GM12878 (cell line): ENCODE measurements around the gene SP8. TPM values are rescaled to one million over a fixed set of nuclear protein-coding genes. Genes with fewer than 3 reads are reported as not detected.

Experiments used
- ATAC-seq: fragments of 200-7000 bp; cut with Tn5 transposase; 3 replicates; pipeline ENCODE4 v1.9.1; 2020; ENCODE audit warnings: mild to moderate bottlenecking, moderate library complexity
- BruUV-seq: library from RNA; stranded (reverse); fragments of 400-500 nt; replicated peaks from 2 replicates; lab custom pipeline; 2021; lab: Mats Ljungman, UMichigan
- CTCF ChIA-PET: fragments of 300-600 bp; sonication (Branson Sonifier 250); formaldehyde crosslinking; extraction: SDS; loops from one replicate; lab custom pipeline; 2021; ENCODE audit warnings: inconsistent platforms; lab: Yijun Ruan, JAX
- POLR2A ChIA-PET: fragments of 350-600 bp; formaldehyde crosslinking; extraction: SDS; loops from one replicate; lab custom pipeline; 2021; ENCODE audit warnings: inconsistent platforms; lab: Charles Lee
- RAD21 ChIA-PET: fragments of 300-600 bp; sonication (Branson Sonifier 250); formaldehyde crosslinking; loops from one replicate; lab custom pipeline; 2023; ENCODE audit warnings: antibody characterized with exemption; ENCODE audit not compliant: unreplicated experiment; lab: Charles Lee
- SMC1A ChIA-PET: fragments of 300-600 bp; sonication (Branson Sonifier 250); formaldehyde crosslinking; loops from one replicate; lab custom pipeline; 2023; ENCODE audit not compliant: unreplicated experiment, uncharacterized antibody; lab: Charles Lee
- DNase-seq: peaks from one replicate; pipeline ENCODE4 v3.0.0-alpha.2; 2011; ENCODE audit warnings: low read depth, low spot score
- FAIRE-seq: peaks from 3 replicates; lab custom pipeline; 2011; peaks lifted over from hg19 to GRCh38; lab: Jason Lieb, UNC
- H2AFZ ChIP-seq: 2 replicates; pipeline ENCODE4 v1.6.0; 2011; ENCODE audit warnings: low read depth, low read length, control low read depth; ENCODE audit not compliant: control insufficient read depth
- H3K27ac ChIP-seq: 2 replicates; pipeline ENCODE4 v1.5.1; 2011; ENCODE audit warnings: control low read depth; ENCODE audit not compliant: control insufficient read depth, insufficient read depth
- H3K27me3 ChIP-seq, 2 experiments: replicated peaks in 1 of 2; 2 replicates each; pipeline versions ENCODE4 v1.6.0 to v1.6.1; 2011; ENCODE audit warnings: low read length in 1 of 2; ENCODE audit not compliant: control insufficient read depth in 2 of 2, insufficient read depth in 2 of 2
- H3K36me3 ChIP-seq, 2 experiments: 2 replicates each; pipeline ENCODE4 v1.5.1; 2011; ENCODE audit warnings: low read length in 1 of 2; ENCODE audit not compliant: control insufficient read depth in 2 of 2, insufficient read depth in 2 of 2
- H3K4me1 ChIP-seq: 2 replicates; pipeline ENCODE4 v1.6.1; 2011; ENCODE audit warnings: mild to moderate bottlenecking, low read length, moderate library complexity, mixed read lengths; ENCODE audit not compliant: control insufficient read depth, insufficient read depth
- H3K4me2 ChIP-seq: 2 replicates; pipeline ENCODE4 v1.6.0; 2011; ENCODE audit warnings: control low read depth; ENCODE audit not compliant: control insufficient read depth, insufficient read depth
- H3K4me3 ChIP-seq: fragments of 200-600 bp; sonication (generic); 2 replicates; pipeline ENCODE4 v1.5.1; 2016
- H3K79me2 ChIP-seq: 2 replicates; pipeline ENCODE4 v1.6.0; 2011; ENCODE audit warnings: low read length; ENCODE audit not compliant: control insufficient read depth, insufficient read depth
- H3K9ac ChIP-seq: 2 replicates; pipeline ENCODE4 v1.8.0; 2011; ENCODE audit warnings: low read length, control low read depth, mixed read lengths; ENCODE audit not compliant: control insufficient read depth, insufficient read depth
- H3K9me3 ChIP-seq: replicated peaks from 3 replicates; pipeline ENCODE4 v1.5.1; 2011; ENCODE audit warnings: mild to moderate bottlenecking, low read length; ENCODE audit not compliant: control insufficient read depth, insufficient read depth
- H4K20me1 ChIP-seq: 2 replicates; pipeline ENCODE4 v1.6.0; 2011; ENCODE audit not compliant: control insufficient read depth, insufficient read depth
- FOXM1 ChIP-seq: IDR thresholded peaks from 2 replicates; pipeline ENCODE4 v1.6.1; 2012; ENCODE audit warnings: low read depth, mild to moderate bottlenecking, inconsistent platforms, low read length, moderate library complexity
- IKZF1 ChIP-seq: fragments of 450-650 bp; conservative IDR thresholded peaks from 2 replicates; pipeline ENCODE4 v1.6.1; 2017; ENCODE audit warnings: antibody characterized with exemption, mild to moderate bottlenecking
- NFXL1 ChIP-seq: fragments of 450-650 bp; IDR thresholded peaks from 2 replicates; pipeline ENCODE4 v1.6.1; 2017; ENCODE audit warnings: antibody characterized with exemption, mild to moderate bottlenecking, borderline replicate concordance
- POLR2AphosphoS5 ChIP-seq: IDR thresholded peaks from 2 replicates; pipeline ENCODE4 v1.6.1; 2011; ENCODE audit warnings: mild to moderate bottlenecking, low read length, inconsistent platforms
- RAD21 ChIP-seq: IDR thresholded peaks from 2 replicates; pipeline ENCODE4 v1.6.1; 2011; ENCODE audit warnings: mild to moderate bottlenecking, low read depth, low read length, moderate library complexity; ENCODE audit not compliant: insufficient read depth
- RFX5 ChIP-seq: IDR thresholded peaks from 2 replicates; pipeline ENCODE4 v1.6.1; 2011; ENCODE audit warnings: low read depth, low read length, improper control_type of control experiment
- SIN3A ChIP-seq: IDR thresholded peaks from 2 replicates; pipeline ENCODE4 v1.6.1; 2012; ENCODE audit warnings: low read depth, low read length, improper control_type of control experiment
- WGBS: methylation state at CpG from one replicate; pipeline ENCODE4 v1.1.6; 2016; ENCODE audit warnings: low lambda C conversion rate; ENCODE audit not compliant: insufficient replicate concordance, insufficient coverage; ENCODE audit errors: missing lambda C conversion rate; 5-methylcytosine and 5-hydroxymethylcytosine counted together
- in situ Hi-C: fragments of 300-500 bp; cut with MboI; formaldehyde crosslinking; loops from 9 replicates; pipeline ENCODE4 v1.14.3; 2018; ENCODE audit warnings: mixed read lengths
- intact Hi-C: fragments of 100-400 bp; cut with micrococcal nuclease; formaldehyde crosslinking; loops from one replicate; pipeline ENCODE4 v1.14.2; 2022; ENCODE audit not compliant: unreplicated experiment
- polyA plus RNA-seq, 11 experiments: library from polyadenylated mRNA; depleted of rRNA in 4 of 11; unstranded in 6 of 11; stranded (reverse) in 5 of 11; fragments of >200 nt; fragmentation: Nextera tagmentation in 4 of 11; fragmentation: Illumina TruSeq in 1 of 11; extraction: Ambion mirVana in 4 of 11; extraction: Trizol in 1 of 11; gene quantifications; 1 replicate in 1 of 11; 2 replicates in 10 of 11; pipeline versions ENCODE4 v1.2.1 to v1.2.3, GENCODE V29; 2011 to 2016; ENCODE audit warnings: inconsistent platforms in 2 of 11, missing spikeins in 2 of 11, low read depth in 1 of 11
- total RNA-seq, 4 experiments: library from RNA; depleted of rRNA in 3 of 4; stranded (reverse); fragments of >200 nt in 3 of 4; fragmentation: Illumina TruSeq in 1 of 4; extraction: Trizol in 1 of 4; gene quantifications; 2 replicates each; pipeline versions ENCODE4 v1.2.1 to v1.2.3, GENCODE V29; 2013 to 2021
- TF ChIP-seq, protein P1 (sequence below): fragments of 450-650 bp; IDR thresholded peaks from 2 replicates; pipeline ENCODE4 v1.6.1; 2018; ENCODE audit warnings: borderline replicate concordance, mild to moderate bottlenecking; ENCODE audit not compliant: partially characterized antibody
- TF ChIP-seq, protein P2 (sequence below): IDR thresholded peaks from 2 replicates; pipeline ENCODE4 v1.6.1; 2012; ENCODE audit warnings: improper control_type of control experiment, low read depth, low read length; ENCODE audit not compliant: insufficient replicate concordance
- TF ChIP-seq, protein P3 (sequence below): fragments of 450-650 bp; formaldehyde crosslinking; IDR thresholded peaks from 2 replicates; pipeline ENCODE4 v1.5.0; 2022; ENCODE audit warnings: mild to moderate bottlenecking, missing genetic modification characterization

Gene SP8
- total and polyA plus RNA-seq, 10 of the 15 experiments (the other 5 are each of a cell fraction or from before 2014, with no cell fraction given) = not detected

DNA sequence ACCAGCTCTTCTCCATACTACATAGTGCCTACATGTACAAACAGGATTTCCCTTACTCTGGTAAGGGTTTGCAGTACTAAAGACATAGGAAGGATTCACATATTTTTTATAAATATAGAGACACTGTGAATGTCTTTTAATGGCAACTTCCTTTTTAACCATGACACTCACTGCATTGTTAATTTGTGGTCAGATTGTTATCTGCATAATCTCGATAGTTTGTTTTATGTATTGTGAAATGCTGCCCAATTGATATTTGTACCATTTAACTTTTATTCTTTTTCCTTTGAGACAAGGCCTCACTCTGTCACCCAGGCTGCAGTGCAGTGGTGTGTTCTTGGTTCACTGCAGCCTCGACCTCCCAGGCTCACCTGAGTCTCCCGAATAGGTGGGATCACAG is 39.7 kb downstream of the SP8 start:
- 43% methylated on average over 2 of the region's 3 CpGs for WGBS
- SMC1A ChIA-PET = no interaction called here
- CTCF ChIA-PET = no interaction called here
- Histone ChIP-seq H3K27ac (no peak overlapping the region), H3K36me3 (no peaks in the 10 kb centered on the region), H3K9ac (no peak overlapping the region), H3K4me3 (no peak overlapping the region), H3K9me3 (no peaks in the 10 kb centered on the region), H4K20me1 (no peaks in the 10 kb centered on the region), H2AFZ (no peak overlapping the region), H3K4me2 (no peak overlapping the region), H3K79me2 (no peaks in the 10 kb centered on the region), H3K4me1 (no peaks in the 10 kb centered on the region), H3K27me3 (no peaks in the 10 kb centered on the region; a peak in 1 of 4 replicates)
- DNase-seq (no peak), FAIRE-seq (no peak), ATAC-seq (no peak)
- TF ChIP-seq RAD21 = no peak
- no peak for TF ChIP-seq SIN3A
- no peak for TF ChIP-seq IKZF1
- TF ChIP-seq, protein P1, sequence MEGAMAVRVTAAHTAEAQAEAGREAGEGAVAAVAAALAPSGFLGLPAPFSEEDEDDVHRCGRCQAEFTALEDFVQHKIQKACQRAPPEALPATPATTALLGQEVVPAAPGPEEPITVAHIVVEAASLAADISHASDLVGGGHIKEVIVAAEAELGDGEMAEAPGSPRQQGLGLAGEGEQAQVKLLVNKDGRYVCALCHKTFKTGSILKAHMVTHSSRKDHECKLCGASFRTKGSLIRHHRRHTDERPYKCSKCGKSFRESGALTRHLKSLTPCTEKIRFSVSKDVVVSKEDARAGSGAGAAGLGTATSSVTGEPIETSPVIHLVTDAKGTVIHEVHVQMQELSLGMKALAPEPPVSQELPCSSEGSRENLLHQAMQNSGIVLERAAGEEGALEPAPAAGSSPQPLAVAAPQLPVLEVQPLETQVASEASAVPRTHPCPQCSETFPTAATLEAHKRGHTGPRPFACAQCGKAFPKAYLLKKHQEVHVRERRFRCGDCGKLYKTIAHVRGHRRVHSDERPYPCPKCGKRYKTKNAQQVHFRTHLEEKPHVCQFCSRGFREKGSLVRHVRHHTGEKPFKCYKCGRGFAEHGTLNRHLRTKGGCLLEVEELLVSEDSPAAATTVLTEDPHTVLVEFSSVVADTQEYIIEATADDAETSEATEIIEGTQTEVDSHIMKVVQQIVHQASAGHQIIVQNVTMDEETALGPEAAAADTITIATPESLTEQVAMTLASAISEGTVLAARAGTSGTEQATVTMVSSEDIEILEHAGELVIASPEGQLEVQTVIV = no peak
- no peak for TF ChIP-seq NFXL1
- TF ChIP-seq POLR2AphosphoS5 = no peak
- TF ChIP-seq, protein P2, sequence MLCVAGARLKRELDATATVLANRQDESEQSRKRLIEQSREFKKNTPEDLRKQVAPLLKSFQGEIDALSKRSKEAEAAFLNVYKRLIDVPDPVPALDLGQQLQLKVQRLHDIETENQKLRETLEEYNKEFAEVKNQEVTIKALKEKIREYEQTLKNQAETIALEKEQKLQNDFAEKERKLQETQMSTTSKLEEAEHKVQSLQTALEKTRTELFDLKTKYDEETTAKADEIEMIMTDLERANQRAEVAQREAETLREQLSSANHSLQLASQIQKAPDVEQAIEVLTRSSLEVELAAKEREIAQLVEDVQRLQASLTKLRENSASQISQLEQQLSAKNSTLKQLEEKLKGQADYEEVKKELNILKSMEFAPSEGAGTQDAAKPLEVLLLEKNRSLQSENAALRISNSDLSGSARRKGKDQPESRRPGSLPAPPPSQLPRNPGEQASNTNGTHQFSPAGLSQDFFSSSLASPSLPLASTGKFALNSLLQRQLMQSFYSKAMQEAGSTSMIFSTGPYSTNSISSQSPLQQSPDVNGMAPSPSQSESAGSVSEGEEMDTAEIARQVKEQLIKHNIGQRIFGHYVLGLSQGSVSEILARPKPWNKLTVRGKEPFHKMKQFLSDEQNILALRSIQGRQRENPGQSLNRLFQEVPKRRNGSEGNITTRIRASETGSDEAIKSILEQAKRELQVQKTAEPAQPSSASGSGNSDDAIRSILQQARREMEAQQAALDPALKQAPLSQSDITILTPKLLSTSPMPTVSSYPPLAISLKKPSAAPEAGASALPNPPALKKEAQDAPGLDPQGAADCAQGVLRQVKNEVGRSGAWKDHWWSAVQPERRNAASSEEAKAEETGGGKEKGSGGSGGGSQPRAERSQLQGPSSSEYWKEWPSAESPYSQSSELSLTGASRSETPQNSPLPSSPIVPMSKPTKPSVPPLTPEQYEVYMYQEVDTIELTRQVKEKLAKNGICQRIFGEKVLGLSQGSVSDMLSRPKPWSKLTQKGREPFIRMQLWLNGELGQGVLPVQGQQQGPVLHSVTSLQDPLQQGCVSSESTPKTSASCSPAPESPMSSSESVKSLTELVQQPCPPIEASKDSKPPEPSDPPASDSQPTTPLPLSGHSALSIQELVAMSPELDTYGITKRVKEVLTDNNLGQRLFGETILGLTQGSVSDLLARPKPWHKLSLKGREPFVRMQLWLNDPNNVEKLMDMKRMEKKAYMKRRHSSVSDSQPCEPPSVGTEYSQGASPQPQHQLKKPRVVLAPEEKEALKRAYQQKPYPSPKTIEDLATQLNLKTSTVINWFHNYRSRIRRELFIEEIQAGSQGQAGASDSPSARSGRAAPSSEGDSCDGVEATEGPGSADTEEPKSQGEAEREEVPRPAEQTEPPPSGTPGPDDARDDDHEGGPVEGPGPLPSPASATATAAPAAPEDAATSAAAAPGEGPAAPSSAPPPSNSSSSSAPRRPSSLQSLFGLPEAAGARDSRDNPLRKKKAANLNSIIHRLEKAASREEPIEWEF = no peak
- TF ChIP-seq, protein P3, sequence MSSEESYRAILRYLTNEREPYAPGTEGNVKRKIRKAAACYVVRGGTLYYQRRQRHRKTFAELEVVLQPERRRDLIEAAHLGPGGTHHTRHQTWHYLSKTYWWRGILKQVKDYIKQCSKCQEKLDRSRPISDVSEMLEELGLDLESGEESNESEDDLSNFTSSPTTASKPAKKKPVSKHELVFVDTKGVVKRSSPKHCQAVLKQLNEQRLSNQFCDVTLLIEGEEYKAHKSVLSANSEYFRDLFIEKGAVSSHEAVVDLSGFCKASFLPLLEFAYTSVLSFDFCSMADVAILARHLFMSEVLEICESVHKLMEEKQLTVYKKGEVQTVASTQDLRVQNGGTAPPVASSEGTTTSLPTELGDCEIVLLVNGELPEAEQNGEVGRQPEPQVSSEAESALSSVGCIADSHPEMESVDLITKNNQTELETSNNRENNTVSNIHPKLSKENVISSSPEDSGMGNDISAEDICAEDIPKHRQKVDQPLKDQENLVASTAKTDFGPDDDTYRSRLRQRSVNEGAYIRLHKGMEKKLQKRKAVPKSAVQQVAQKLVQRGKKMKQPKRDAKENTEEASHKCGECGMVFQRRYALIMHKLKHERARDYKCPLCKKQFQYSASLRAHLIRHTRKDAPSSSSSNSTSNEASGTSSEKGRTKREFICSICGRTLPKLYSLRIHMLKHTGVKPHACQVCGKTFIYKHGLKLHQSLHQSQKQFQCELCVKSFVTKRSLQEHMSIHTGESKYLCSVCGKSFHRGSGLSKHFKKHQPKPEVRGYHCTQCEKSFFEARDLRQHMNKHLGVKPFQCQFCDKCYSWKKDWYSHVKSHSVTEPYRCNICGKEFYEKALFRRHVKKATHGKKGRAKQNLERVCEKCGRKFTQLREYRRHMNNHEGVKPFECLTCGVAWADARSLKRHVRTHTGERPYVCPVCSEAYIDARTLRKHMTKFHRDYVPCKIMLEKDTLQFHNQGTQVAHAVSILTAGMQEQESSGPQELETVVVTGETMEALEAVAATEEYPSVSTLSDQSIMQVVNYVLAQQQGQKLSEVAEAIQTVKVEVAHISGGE (CRISPR knock-in tag) = no peak
- TF ChIP-seq FOXM1 = no peak
- no peak for TF ChIP-seq RFX5
- RAD21 ChIA-PET = no interaction called here
- POLR2A ChIA-PET = no interaction called here
- in situ Hi-C loops (no loop called here), intact Hi-C loops (no loop called here)
- no TSS peak for BruUV-seq
